CD4-positive, alpha-beta T cell treated with Interleukin-6 at 100 ng/mL for 8 hours (primary cell): ENCODE measurements around the gene CACNG5.

ENCODE experiments used
- DNase-seq: peaks from one replicate; pipeline ENCODE4 v3.0.0-alpha.2; 2020; ENCODE audit warnings: mixed read lengths, low spot score

Gene CACNG5

GRCh38 chr17:66826856-66827255 lies 8.1 kb upstream of the CACNG5 start:
- DNase-seq = no peak

- DNase-seq = no peak
Measured at GRCh38 chr17:66829386-66829864, 5.5 kb upstream of the CACNG5 start.

GRCh38 chr17:66829883-66830282 lies 5.0 kb upstream of the CACNG5 start:
- DNase-seq = no peak

GRCh38 chr17:66830451-66830850 lies 4.5 kb upstream of the CACNG5 start:
- DNase-seq = no peak

GRCh38 chr17:66831383-66832210 lies 3.3 kb upstream of the CACNG5 start:
- no peak for DNase-seq

- no peak for DNase-seq
Measured at GRCh38 chr17:66833201-66833600, 1.7 kb upstream of the CACNG5 start.

- DNase-seq = no peak
Measured at GRCh38 chr17:66834426-66834918, 445 bp upstream of the CACNG5 start.

GRCh38 chr17:66835476-66835875 lies 559 bp downstream of the CACNG5 start:
- no peak for DNase-seq

- DNase-seq = no peak
Measured at GRCh38 chr17:66836063-66837005, 1.4 kb downstream of the CACNG5 start.

- DNase-seq = no peak
Measured at GRCh38 chr17:66837226-66837625, 2.3 kb downstream of the CACNG5 start.

- DNase-seq = no peak
Measured at GRCh38 chr17:66837885-66838665, 3.2 kb downstream of the CACNG5 start.

- no peak for DNase-seq
Measured at GRCh38 chr17:66839616-66840015, 4.7 kb downstream of the CACNG5 start.

- no peak for DNase-seq
Measured at GRCh38 chr17:66840061-66840460, 5.1 kb downstream of the CACNG5 start.

- DNase-seq = no peak
Measured at GRCh38 chr17:66841328-66841727, 6.4 kb downstream of the CACNG5 start.

- no peak for DNase-seq
Measured at GRCh38 chr17:66841744-66842143, 6.8 kb downstream of the CACNG5 start.

- DNase-seq = no peak
Measured at GRCh38 chr17:66842505-66842904, 7.6 kb downstream of the CACNG5 start.

GRCh38 chr17:66842959-66843358 lies 8.0 kb downstream of the CACNG5 start:
- DNase-seq = no peak

- DNase-seq = no peak
Measured at GRCh38 chr17:66843627-66844026, 8.7 kb downstream of the CACNG5 start.

- no peak for DNase-seq
Measured at GRCh38 chr17:66847704-66848103, 12.8 kb downstream of the CACNG5 start.

- DNase-seq = no peak
Measured at GRCh38 chr17:66848496-66848895, 13.6 kb downstream of the CACNG5 start.

- no peak for DNase-seq
Measured at GRCh38 chr17:66849032-66849655, 14.2 kb downstream of the CACNG5 start.
